Suppressor macrophage treated with lipopolysaccharide for 1 hour (primary cell): ENCODE results near the gene FANCL.
"Not testable (repeated sequence)": the region's sequence is repeated elsewhere in the genome, so short reads cannot be mapped to it uniquely, and the experiment has no call there.

ENCODE experiments used
- DNase-seq, 3 donors: peaks; one replicate each; pipeline ENCODE4 v3.0.0-alpha.2; 2020 to 2022

Gene FANCL

GRCh38 chr2:58240670-58241545 lies at the start of gene FANCL:
FANCL (minus strand) TSS chr2:58241325; CDS start chr2:58241313, 12 bp downstream.
- peak; percentile 87 to 93 (median 91) for DNase-seq

GRCh38 chr2:58289029-58289428 lies 47.9 kb upstream of the FANCL start:
- peak; percentile 1 to 20 (median 10) for DNase-seq

GRCh38 chr2:58283931-58284330 lies 42.8 kb upstream of the FANCL start:
- DNase-seq, result no peak

GRCh38 chr2:58275144-58275543 lies 34.0 kb upstream of the FANCL start:
- DNase-seq, result not testable (repeated sequence)

GRCh38 chr2:58271826-58272225 lies 30.7 kb upstream of the FANCL start:
- no peak for DNase-seq

- DNase-seq, result no peak
Measured at GRCh38 chr2:58268685-58269084, 27.6 kb upstream of the FANCL start.

GRCh38 chr2:58266211-58266610 lies 25.1 kb upstream of the FANCL start:
- no peak for DNase-seq

- DNase-seq, result no peak
Measured at GRCh38 chr2:58261209-58261608, 20.1 kb upstream of the FANCL start.

GRCh38 chr2:58258456-58258855 lies 17.3 kb upstream of the FANCL start:
- DNase-seq, result peak in 2 of 3 donors; percentile 13 to 17

- DNase-seq, result not testable (repeated sequence)
Measured at GRCh38 chr2:58251331-58252201, 10.4 kb upstream of the FANCL start.

- no peak for DNase-seq
Measured at GRCh38 chr2:58241546-58241864, 380 bp upstream of the FANCL start.

- peak; percentile 12 to 57 (median 35) for DNase-seq
Measured at GRCh38 chr2:58239243-58239925, 1.7 kb downstream of the FANCL start.

- no peak for DNase-seq
Measured at GRCh38 chr2:58237741-58238140, 3.4 kb downstream of the FANCL start.

- no peak for DNase-seq
Measured at GRCh38 chr2:58235984-58236383, 5.1 kb downstream of the FANCL start.

GRCh38 chr2:58235170-58235569 lies 6.0 kb downstream of the FANCL start:
- no peak for DNase-seq

GRCh38 chr2:58228299-58228698 lies 12.8 kb downstream of the FANCL start:
- DNase-seq, result no peak

- no peak for DNase-seq
Measured at GRCh38 chr2:58227171-58227917, 13.8 kb downstream of the FANCL start.

- no peak for DNase-seq
Measured at GRCh38 chr2:58221909-58222308, 19.2 kb downstream of the FANCL start.

GRCh38 chr2:58215429-58215828 lies 25.7 kb downstream of the FANCL start:
- DNase-seq, result no peak

- not testable (repeated sequence) for DNase-seq
Measured at GRCh38 chr2:58210951-58211568, 30.1 kb downstream of the FANCL start.

- DNase-seq, result no peak
Measured at GRCh38 chr2:58207189-58207588, 33.9 kb downstream of the FANCL start.

- no peak for DNase-seq
Measured at GRCh38 chr2:58206785-58207184, 34.3 kb downstream of the FANCL start.
